COLO668 (cell line): ENCODE data around the gene DGKB.
A peak's percentile ranks its signal among the peaks of the same experiment; 100 is the strongest.

ENCODE experiments used
- DNase-seq: peaks from one replicate; lab custom pipeline; 2025; ENCODE audit not compliant: unreplicated experiment; lab: John Stamatoyannopoulos, UW

DGKB gene

DNA sequence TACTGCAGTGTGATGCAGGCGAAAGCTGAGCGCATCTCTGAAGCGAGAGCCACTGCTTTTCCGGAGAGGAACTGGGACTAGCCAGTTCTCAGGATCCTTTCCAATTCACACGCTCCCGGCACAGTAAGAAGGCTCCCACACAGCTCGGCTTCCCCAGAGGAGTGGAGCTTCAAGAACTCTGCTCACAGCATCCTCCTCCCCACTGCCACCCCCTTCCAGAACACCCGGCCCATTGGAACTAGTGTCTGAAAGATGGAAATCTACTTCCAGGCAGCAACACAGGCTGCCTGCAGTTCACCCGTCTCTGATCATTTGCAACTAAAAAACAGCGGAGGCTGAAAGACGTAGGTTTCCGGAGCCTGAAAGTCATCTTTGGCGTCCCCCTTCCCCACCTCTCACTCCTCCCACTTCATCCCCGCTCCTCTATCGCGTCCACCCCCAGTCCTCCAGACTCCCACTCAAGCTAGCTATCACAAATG, at the start of gene DGKB:
Gene DGKB (minus strand): TSS at position 163 of the 479 bp plus-strand sequence.
- peak; percentile 56 for DNase-seq

DNA sequence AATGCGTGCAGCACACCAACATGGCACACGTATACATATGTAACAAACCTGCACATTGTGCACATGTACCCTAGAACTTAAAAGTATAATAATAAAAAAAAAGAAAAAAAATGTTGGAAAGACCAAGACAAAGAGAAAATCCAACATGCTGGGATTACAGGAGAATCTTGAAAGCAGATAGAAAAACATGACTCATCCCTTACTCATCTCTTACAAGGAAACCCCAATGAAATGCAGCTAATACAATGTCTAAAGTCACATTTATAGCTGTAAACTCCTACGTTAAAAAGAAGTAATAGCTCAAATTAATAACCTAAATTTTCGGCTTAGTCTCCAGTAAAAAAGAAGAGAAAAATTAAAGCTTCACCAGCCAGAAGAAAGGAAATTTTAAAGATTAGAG, 47.5 kb upstream of the DGKB start:
- no peak for DNase-seq

DNA sequence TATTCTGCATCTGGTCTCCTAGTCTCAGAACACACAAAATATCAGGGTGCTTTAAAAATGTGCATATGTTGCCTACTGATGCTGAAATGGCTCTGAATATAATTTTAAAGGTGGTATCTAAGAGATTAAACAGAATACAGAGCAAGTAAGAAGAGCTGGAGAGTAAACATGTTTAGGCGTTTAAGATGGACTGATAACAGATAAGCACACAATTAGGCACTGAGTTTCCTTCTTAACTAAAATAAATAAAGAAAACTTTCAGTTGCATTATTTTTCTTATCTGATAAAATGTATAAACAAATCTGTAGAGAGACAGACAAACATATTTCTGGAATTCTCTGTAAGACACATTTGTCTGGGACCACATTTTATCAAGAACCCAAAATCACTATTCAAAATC, 35.6 kb upstream of the DGKB start:
- no peak for DNase-seq

DNA sequence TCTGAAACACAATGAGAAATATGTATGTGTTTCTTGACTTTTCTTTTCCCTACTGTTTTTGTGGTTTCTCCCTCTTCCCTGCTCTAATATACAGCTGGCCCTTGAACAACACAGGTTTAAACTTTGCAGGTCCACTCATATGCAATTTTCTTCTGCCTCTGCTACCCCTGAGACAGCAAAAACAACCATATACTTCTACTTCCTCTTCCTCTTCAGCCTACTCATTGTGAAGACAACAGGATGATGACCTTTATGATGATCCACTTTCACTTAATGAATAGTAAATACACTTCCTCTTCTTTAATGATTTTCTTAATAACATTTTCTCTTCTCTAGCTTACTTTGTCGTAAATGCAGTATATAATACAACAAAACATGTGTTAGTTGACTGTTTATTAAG, 35.0 kb upstream of the DGKB start:
- no peak for DNase-seq

DNA sequence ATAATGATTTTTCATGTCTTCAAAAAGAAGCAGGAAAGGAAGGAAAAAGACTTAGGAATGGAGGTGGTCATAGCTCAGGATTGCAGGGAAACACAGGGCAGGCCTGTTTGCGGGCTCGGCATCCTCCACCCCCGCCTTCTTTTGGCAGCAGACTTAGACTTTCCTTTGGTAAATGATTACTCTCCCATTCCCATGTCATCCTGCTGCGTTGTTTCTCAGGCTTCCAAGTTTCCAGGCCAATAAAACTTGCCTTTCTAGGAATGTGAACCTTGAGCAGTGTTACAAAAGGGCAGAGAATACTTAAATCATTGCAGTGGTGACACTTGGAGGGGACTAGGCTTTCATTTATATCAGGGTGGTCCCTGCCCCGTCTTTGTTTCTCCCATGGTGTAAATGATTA, 34.0 kb upstream of the DGKB start:
- no peak for DNase-seq

DNA sequence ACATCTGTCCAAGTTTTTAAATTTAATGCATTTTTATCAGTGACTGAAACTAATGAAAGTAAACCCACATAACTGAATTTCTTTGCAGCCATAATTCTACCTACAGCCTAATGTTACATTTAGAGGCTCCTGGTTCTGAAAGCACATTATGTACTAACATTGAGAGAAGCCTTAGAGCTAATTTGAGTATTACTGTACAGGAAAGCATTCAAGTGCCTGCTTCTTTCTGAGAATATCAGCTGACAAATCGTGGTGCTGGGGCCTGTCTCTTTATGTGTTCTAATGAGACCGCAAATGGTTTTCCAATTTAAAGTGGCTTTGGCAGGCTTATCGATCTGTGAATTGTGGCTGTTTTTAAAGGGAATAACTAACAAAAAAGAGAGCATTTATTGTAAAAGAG, 32.3 kb upstream of the DGKB start:
- DNase-seq: no peak

DNA sequence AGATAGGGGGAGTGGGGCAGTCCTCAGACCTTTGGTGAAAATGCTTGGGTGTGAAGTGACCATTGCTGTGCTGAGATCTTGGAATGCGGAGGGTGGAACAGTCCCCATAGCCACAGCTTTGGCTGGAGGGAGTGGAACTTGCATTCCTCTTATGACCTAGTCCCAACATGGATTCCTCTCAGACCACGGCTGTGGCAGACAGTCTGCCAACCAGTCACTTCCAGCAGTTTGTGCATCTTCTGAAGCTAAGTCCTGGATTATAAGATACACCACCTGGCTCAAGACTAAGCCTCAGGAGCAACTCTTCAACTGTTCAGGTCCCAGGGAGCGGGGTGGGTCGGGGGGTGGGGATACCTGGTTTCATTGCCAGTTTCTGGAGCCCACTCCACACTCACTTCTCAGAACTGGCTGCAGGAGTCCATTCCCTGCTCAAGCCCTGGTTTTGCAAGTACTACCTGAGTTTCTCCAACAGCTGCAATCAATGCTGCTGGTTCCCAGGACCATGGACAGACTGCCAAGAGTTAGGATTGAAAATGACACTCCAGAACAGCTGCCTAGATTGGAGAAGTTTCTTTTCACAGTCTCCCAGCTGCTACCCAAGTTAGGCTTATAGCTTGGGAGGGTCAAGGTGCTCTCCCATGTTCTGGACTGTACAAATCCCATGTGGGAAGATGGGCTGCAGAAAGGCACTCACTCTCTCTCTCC, 29.1 kb upstream of the DGKB start:
- no peak for DNase-seq

DNA sequence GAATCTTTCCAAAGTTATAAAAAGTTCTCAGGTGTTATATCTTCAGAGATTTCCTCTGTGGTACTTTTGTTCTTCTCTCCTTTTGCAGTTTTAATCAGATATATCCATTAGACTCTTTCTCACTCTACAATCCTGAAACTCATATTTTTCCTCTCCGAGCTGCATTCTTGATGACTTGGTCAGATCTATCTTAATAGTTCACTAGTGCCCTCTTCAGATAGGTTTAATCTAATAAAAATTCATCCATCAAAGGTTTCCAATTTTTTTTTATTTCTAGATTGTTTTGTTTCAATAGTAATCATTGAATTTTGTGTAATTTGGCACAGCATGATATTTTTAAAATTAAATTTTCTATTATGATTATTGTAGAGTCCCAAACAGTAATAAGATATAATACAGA, 21.8 kb upstream of the DGKB start:
- no peak for DNase-seq

DNA sequence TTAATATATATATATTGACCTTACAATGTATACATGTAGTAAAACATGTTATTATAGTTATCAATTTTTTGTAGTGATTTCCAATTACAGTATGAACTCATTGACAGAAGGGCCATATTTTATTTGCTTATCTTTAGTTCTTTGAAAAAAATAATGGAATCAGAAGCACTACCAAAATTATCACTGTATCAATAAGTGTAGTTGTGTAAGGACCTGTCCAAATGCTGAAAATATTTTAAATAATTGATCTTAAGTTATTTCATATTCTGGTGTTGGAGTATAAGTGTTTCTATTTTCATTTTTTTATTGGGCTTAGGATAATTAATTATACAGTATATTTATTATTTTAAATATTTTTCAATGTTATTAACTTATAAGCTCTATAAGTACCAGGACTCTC, 8.5 kb upstream of the DGKB start:
- no peak for DNase-seq

DNA sequence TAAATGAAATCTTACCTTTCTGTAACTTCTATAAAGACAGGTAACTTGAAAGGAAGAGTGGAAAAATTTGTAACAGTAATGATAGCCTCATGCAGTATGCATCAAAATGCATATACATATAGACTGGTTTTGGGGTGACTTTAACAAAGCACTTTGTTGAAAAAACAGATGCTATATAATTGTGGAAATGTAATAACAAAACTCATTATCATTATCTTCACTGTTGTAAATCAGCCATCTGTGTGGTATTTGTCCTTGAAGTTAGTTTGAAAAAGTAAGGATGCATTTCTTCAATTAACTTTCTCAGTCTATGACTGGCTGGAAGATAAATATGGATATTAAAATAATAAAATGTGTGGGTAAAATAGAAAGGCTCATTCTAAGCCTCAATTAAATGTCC, 6.1 kb upstream of the DGKB start:
- no peak for DNase-seq

DNA sequence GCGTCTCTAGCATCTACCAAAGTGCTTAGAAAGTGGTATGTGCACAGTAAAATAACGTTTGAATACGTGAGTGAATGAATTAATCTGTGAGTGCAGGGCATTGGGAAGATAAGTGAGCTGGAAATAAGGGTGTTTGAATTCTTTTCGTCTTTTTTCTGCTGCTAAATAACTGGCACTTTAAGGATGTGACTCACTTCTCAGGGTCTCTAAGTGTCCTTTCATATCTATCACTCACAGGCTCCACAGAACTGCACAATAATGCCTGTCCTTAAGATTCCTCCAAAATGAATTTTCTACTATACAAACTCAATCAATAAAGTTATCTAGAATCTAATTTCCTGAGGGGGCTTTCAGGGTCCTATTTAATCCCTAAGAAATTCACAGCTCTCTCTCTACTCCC, 3.2 kb upstream of the DGKB start:
- no peak for DNase-seq

DNA sequence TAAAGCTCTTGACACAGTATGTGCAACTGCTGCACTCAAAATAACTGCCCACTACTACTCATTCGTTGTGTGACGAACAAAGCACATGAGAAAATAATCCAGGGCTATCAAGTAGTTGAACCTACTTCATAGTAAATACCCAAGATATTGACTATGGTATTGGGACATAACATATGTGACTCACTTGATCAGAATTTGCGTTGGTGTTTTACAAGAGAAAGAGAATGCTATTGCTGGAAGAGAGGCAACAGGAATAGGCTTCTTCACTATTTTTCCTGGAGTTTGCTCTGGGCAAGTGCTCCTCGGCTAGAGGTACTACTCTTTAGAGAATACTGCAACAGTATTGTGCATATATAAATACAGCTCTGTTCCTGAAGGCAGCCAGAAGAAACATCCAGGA, 2.5 kb downstream of the DGKB start:
- DNase-seq: no peak

DNA sequence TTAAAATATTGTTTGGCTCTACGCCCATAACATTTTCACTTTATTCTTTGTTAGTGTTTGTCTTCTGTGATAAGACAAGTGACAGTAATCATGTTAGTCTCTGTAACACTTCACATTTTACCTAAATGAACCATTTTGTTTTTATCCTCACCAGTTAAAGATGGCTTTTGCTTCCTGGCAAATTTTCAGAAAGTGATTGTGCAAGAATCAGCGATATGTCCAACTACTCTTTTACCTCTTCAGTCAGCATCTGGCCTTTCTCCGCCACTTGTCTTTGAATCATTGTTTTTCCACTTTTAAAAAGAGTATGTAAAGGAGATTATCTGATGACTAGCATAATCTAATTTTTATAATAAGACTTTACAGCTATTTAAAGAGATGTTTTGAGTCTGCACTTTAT, 3.5 kb downstream of the DGKB start:
- no peak for DNase-seq

DNA sequence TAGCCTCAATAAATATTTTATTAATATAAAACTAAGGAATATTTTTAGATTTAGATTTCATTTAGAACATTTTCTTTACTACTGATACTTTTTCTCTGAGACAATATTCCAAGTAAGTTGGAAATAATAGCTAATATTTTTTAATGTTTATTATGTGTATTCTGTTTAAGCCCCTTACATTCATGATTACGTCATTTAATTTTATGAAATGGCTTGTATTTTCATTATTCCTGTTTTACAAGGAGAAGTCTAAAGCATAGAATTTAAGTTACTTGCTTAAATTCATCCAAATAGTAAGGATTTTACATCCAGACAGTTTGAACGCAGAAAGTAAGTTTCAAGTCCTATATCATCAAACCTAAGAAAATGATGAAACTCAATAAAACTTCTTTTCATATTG, 6.1 kb downstream of the DGKB start:
- DNase-seq: no peak

DNA sequence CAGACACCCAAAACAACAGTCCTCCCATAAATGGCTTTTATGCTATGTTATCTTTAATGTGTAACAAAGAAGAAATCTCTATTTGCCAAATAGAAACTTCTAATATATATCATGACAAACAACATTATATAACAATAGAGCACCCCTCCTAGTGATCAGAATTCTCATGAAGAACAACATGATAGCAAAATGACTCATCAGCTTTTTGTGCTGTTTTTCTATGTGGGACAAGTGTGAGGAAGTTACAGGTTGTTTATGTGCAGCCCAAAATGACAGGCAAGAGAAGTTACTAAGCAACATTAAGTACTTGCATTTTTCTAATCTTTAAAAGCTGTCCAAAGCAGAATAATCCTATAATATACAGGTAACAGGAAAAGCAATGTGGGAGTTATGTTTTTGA, 7.7 kb downstream of the DGKB start:
- DNase-seq: no peak

DNA sequence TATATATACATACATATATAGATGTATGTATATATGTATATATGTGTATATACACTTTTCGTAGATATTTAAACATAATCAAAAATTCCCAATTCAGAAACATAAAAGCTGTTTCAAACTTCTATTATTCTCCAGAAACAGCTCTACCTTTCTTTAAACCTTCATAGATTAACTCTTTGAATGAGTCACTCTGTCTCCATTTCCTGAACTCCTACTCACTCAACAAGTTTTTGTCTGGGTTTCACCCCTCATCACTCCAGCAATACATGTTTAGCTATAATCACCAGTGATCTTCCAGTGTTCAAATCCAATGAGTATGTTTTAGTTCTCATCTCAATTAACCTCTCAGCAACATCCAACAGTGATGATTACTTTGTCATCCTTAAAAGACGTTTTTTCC, 9.6 kb downstream of the DGKB start:
- no peak for DNase-seq

DNA sequence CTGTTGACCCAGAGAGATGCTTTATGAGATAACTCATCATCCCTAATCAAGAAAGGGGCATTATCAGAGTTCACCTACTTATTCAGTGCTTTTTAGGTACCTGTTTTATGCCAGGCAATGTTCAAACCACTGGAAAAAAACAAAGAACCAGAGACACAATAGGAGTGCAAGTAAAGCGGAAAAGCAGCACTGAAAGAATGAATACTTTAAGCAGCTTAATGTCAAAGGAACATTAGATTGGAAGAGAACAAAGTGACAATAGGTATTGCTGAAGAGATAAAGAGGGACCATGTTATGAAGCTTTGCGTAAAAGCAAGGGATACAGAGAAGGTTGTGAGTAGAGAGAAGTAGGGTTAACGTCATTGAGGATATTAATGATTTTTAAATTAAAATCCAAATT, 11.3 kb downstream of the DGKB start:
- no peak for DNase-seq

DNA sequence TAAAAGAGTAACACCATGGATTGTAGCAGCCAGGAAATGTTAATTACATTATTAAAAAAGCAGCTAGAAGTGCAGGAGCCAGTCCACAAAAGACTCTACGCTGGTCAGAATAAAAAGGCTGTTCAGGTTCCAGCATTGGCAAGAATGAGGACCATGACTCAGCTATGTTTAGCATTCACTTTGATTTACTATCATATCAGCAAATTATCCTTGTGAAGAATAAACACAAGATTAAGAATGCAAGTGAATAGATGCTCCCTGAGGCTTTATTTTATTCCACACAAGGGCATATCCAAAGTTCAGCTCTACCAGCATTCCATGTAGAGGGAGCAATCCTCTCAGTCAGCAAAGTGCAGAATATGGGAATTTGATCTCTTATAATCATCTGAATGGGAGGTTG, 13.6 kb downstream of the DGKB start:
- no peak for DNase-seq

DNA sequence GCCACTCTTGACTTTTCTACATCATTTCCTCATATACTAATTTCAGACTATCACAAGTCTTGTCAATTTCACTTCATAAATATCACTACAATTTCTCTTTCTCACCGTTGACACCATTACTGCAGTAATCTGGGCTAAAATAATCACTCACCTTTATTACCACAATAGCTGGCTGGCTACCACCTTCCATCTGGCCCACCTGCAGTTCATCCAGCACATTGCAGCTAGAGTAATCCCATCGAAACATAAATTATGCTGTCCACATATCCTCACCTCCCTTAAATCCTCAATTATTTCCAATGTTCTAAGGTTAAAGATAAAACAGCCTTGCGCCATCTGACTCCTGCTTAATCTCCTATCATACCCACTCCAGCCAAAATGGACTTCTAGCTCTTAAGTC, 16.0 kb downstream of the DGKB start:
- DNase-seq: no peak

DNA sequence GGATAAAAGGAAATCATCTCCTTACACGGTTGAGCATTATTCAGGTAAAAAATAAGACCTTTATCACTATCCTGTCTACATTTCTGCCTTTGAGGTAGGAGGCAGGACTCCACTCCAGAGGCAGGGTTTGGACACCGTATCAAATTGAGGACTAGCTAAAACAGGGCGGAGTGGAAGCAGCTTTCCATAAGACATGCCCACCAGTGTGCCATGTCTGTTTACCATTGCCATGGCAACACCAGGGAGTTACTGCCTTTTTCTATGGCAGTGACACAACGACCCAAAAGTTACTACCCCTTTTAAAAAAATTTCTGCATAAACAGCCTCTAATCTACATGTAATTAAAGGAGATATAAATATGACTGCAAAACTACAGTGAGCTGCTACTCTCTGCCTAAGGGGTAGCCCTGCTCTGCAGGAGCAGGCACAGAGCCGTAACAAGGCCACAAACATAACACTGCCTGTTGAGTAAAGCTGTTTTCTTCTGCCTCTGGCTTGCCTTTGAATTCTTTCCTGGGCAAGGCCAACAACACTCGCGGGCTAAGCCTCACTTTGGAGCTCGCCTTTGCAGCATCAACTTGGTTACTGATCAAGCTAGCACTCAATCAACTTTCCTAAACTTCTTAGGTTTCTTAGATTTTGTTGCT, 26.5 kb downstream of the DGKB start:
- DNase-seq: no peak

DNA sequence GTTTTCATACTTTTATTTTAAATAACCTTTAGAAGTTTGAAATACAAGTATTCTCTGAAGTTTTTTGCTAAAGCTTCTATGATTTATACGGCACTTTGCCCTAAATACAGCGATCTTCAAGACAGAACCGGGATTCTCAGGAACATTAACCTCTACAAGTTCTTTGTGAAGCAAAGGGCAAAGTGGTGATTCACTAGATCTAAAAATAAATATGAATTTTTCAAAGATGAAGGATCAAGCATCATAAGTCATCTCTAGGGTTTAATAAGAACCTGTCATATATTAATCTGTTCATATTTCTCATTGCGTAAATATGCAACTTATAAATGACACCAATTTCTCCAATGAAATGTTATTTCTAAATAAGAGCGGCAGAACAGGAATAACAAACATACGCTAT, 30.7 kb downstream of the DGKB start:
- DNase-seq: no peak

DNA sequence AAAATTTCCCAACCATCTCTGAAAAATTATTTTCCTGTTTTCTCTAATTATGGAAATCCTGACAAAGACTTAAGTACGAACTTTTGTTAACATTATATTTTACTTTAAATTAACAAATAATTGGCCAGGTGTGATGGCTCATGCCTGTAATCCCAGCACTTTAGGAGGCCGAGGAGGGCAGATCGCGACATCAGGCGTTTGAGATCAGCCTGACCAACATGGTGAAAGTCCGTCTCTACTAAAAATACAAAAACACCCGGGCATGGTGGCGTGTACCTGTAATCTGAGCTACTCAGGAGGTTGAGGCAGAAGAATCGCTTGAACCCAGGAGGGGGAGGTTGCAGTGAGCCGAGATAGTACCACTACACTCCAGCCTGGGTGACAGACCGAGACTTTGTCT, 32.2 kb downstream of the DGKB start:
- DNase-seq: no peak

DNA sequence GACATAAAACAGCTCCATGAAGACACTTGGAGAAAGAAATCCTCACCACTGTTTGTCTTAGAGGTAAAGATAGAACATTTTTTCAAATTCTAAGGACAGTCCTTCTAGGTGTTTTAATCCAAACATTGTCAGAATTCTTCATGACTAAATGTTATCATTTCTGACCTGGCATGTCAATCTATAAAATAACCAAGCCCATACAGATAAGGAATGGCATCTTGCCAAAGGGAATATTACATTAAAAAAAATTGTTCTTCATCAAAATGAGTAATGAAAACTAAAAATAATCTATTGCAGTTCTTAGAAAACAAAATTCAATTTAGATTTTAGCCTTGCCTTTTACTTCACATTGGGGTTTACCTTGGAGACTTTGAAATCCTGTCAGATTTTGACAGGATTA, 33.6 kb downstream of the DGKB start:
- no peak for DNase-seq
